RPMI7951 (cell line): Measurements from ENCODE around the gene TAF13. TPM values are rescaled to one million over a fixed set of nuclear protein-coding genes. Genes with fewer than 3 reads are reported as not detected.

Experiments
- DNase-seq: peaks from one replicate; pipeline ENCODE4 v3.0.0-alpha.2; 2012; ENCODE audit warnings: low read depth
- total RNA-seq: library from RNA; depleted of rRNA; stranded (reverse); fragments of >200 nt; shearing (Covaris generic); gene quantifications from 2 replicates; pipeline ENCODE4 v1.2.3, GENCODE V29; 2014; rRNA removed

Gene TAF13, protein sequence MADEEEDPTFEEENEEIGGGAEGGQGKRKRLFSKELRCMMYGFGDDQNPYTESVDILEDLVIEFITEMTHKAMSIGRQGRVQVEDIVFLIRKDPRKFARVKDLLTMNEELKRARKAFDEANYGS
- 55.9 and 80.2 TPM in 2 replicates for total RNA-seq

DNA sequence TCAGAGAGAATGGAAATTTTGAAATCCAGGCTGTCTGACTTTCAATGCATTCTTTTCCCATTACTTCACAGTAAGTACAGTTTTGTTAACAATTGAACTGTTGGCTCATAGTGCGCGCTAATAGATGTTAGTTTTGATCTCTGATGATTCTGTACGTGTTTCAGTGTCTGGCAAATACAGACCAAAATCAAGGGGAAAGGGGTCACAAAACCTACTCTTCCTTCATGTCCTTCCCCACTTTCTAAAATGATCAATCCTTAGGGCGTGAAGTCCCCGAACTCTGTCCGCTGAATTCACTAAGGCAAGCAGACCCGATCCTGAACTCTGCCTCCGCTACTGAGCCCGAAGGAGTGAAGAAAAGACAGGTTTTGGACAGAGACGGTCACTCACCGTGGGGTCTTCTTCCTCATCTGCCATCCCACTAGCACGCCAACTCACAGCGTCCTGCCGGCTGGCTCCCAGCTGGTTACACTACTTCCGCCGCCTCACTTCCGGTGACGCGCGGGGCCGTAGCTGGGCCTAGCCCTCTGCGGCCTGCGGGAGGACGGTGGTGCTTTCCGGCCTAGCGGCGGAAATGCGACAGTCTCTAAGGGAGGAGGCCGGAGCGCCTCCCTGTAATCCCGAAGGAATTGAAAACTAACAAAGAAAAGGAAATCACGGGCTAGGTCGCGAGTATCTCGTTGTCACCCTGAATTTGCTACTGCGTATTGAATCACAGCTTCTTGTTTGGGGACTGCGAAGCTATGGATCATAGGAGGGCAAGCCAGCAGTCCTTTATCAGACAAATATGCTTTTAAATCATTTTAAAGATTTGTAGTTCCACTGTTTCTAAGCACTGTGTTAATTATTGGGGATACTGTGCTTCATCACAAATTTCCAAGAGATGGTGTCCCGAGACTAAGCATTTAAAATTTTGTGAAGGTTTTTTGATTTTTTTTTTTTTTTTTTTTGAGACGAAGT is at the start of gene TAF13:
TAF13 (minus strand) TSS at position 473 of the 960 bp plus-strand sequence; CDS start at position 417, 56 bp downstream.
- DNase-seq, result peak; percentile 95

DNA sequence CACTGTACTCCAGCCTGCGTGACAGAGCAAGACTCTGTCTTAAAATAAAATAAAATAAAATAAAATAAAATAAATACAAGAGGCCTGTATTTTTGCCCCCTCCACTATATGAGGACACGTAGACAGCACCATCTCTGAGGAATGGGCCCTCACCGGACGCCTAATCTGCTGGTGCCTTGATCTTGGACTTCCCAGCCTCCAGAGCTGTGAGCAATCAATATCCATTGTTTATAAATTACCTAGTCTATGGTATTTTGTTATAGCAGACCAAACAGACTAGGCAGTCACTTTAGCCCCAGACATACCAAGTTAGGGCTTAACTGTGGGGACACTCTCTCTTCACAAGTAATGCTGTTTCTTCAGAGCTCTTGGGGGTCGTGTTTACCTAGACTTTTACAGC is 44.6 kb upstream of the TAF13 start:
- DNase-seq, result no peak

DNA sequence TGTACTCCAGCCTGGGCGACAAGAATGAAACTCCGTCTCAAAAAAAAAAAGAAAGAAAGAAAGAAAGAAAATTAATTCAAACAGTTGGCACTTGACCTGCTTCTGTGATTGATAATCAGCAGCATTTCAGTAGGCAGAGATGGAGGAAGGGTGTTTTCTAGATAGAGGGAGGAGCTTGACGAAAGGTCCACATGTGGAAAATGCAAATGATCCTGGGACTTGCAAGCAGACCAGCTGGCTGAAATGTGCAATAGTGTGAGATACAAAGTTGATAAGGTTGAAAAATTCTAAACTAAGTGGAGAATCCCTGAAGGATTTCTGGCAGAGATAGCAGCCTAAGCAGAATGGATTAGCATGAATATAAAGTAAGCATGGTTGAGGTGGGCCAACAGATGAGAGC is 42.3 kb upstream of the TAF13 start:
- DNase-seq, result no peak

DNA sequence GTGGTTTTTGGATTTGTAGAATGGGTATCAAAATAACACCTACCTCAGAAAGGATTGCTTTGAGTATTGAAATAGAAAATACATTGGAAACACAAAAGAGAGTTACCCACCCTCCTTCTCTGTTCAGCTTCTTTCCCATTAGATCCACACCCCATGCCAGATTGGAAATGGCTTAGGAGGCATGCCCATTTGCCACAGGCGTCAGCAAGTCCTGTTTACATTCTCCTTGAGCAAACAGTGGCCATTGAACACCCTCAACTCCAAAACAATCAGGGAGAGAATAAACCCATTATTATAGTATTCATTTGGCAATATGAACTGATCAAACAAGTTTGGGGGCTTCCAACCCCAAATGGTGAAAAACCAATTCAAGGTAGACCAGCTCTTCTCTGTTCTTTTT is 40.5 kb upstream of the TAF13 start:
- no peak for DNase-seq

DNA sequence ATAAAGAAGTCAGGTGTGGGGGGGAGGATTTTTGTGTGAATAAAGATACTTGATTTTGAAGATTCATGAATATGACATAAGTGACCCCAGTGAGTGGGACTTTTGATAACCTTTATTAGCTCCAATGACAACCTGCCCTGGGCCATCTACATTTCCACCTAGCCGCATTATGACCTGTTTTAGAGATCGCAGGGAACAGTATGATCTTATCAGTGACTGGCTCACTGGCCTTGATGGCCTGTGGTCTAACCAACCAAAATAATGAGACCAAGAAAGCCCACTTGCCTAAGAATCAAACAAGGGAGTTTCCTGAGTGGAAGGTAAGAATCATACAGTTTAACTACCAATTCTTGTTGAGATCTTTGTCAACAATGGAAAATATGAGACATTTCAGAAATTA is 39.9 kb upstream of the TAF13 start:
- no peak for DNase-seq

DNA sequence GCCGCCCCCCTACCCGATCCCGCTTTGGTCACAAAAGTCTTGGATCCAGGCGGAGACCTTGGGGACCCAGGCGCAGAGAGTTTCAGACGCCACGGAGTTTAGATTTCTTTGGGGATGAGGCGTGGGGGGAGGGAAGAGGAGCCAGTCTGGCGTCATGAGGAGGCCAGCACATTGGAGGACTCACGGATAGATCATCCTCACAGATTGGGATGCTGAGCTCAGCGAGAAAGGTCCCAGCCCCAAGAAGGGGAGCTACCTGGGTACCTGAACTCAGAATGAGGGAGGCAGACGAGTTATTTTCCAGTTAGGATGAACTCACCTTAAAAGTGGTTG is 38.5 kb upstream of the TAF13 start:
- no peak for DNase-seq

DNA sequence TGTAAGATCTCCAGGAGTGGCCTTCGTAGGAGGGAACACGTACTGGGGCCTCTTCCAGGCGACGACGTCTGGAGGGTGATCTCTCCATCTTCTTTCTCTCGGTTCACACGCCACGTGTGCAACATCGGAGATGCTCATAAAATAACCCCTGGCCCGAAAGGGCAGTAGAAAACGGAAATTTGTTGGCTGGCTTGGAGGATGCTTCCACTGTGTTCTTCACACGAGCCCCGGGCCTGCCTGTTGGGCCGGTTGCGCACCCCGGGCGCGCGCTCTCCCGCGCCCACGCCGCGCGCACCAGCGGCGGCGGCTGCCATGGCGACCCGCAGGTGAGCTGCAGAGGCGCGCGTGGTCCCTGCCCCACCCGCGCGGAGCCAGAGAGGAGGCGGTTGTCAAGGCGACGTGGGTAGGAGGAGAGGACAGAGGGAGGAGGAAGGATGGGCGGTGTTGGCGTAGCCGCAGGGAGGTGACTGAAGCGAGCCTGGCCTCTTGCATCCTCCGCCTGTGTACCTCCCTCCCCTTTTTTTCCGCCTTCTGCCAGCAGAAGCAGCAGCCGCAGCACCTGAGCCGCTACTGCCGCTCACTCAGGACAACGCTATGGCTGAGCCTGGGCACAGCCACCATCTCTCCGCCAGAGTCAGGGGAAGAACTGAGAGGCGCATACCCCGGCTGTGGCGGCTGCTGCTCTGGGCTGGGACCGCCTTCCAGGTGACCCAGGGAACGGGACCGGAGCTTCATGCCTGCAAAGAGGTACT is 38.0 kb upstream of the TAF13 start, which contains the start of gene ELAPOR1:
ELAPOR1 (plus strand) TSS at position 526 of the 752 bp plus-strand sequence; CDS start at position 595, 69 bp downstream.
- DNase-seq, result peak; percentile 26

DNA sequence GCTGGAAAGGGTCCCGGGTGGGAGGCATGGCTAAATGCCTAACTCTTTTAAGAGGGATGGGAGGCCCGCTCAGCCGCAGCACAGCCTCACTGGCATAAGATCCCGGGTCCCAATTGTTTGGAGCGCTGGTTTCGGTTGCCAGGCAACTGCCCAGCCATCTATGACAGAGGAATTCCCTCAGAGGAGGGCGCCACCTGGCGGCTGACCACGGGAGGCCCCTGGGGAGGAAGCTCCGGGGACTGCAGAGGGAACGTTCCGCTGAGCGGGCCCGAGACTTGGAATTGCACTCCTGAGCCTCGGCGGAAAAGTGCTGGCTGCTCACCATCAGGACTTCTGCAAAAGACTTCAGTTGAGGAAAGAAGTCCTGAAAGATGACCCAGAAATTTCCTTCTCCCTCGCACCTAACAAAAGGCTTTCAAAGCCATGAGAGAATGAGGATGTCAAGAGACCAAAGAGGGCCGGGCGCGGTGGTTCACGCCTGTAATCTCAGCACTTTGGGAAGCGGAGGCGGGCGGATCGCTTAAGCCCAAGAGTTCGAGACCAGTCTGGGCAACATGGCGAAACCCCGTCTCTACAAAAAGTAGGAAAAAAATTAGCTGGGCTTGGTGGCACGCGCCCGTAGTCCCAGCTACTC is 37.0 kb upstream of the TAF13 start:
- peak; percentile 84 for DNase-seq

DNA sequence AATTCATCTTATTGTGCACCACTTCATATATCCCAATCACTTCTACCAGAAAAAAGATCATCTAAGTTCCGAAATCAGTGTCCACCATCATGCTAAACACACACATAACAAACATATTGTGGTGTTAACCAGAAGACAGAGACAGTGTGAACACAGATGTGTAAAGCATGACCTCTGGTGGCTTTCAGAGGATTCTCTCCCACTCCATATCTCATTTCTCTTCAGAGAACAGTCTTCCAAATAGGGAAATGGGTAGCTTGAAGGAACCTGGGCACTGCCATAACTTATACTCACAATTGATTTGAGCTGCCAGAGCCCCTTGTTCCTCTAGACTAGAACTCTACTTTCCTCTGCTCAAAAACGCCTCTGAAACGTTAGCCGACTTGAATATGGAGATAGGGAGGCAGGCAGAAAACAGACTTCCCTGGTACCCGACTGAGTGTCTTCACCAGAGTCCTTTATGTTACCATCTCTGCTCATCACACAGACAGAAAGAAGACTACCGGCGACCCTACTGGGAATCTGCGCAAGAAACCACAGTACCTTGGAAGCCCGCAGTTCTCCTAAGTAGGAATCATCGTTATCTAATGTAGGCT is 36.4 kb upstream of the TAF13 start:
- DNase-seq, result peak; percentile 68

DNA sequence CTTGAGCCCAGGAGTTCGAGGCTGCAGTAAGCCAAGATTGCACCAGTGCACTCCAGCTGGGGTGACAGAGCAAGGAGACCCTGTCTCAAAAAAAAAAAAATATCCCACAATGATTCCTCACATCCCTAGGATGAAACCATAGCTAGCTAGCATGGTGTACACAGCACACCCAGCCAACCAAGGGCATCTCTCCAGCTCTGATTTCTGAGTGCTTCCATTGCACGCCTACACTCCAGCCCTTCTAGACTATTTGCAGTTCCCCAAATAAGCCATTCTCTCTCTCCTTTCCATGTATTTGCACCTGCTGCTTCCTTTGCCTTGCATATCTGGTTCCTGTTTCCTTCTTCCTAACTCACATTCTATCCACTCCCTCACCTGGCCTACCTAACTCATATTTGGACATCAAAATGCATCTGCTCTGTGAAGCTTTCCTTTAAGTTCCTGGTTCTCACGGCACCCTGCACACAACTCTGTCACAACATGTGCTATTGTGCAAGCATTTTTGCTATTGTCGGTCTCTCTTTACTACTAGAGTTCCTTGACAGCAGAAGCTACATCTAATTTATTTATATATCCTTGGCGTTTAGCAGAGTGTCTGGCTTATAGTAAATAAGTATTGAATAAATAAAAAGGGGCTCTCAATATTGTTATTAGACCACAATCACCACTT is 35.7 kb upstream of the TAF13 start:
- no peak for DNase-seq

DNA sequence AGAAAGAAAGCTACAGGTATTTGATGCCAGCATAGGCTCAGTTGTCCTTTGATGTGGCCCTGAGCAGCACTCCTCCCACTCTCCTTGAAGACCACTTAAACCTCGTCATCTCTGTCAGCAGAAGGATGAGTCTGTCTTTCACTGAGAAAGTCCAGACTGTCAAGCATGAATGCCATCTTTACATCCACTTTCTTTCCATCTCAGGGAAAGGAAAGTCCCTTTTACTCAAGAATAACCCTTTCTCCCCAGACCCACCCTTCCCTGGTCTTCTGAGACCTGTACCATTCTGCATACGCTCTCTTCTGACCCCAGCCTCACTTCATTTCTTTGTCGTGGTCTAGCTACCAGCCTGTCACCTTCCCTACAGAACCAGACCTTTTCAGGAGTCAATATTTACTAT is 34.1 kb upstream of the TAF13 start:
- DNase-seq, result no peak

DNA sequence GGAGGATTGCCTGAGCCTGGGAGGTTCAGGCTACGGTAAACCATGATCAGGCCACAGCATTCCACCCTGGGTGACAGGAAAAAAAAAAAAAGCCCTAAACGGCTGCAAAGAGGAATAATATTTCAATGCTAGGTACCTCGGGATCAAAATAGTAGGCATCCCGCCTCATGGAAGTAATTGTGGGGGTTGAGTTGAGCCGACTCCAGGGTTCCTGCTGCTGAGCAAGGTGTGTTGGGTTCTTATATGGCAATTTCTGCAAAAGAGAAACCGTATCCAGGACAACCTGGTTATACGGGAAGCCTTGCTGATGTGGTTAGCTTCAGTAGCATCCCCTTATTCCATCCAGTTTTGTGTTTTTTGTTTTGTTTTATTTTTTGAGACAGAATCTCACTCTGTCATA is 32.0 kb upstream of the TAF13 start:
- DNase-seq, result no peak

DNA sequence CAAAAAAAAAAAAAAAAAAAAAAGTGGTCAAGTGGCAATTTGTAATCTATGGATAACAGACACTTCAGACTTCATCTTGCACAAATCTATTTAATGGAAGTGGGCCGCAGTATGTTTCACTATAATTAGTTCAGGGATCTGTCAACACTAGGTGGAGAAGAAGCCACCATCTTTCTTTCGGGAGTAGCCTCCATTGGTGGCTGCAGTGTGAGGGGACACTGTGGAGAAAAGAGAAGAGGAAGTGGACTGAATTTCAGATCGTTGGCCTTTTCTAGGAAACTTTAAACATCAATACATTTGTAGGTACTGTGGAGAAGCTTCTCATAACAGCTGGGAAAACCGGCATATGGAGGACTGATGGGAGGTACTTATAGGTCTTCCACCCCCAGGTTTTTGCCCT is 30.1 kb upstream of the TAF13 start:
- no peak for DNase-seq

DNA sequence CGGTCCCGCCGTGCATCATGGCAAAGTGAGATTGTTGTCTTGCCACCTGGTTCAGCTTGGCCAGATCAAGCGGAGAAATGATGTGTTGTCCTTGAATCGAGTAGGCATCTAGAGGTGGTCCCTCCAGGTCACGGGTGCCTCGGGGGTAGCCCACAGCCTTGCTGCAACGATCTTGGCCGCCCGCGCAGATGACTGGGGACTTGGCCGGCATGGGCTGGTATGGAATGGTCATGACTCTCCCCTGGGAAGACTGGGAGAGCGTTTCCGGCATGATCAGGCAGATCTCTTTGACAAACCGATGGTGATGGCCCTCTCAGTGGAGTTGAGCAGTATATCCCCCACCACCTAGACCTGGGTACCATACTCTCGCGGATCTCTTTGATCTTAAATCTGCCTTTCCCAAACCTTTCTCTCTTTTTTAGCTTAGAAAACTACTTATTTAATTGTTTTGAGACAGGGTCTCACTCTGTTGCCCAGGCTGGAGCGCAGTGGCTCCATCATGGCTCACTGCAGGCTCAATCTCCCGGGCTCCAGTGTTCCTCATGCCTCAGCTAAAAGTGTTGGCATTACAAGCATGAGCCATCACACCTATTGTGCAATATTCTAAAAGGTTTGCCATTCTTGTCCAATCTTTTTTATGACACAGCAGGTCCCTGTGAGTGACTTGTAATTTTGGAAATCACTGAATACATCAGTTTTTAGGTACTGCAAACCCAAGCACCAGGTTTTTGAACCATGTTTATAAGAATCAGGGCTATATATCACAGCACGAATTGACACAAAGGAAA is 28.8 kb upstream of the TAF13 start:
- no peak for DNase-seq

DNA sequence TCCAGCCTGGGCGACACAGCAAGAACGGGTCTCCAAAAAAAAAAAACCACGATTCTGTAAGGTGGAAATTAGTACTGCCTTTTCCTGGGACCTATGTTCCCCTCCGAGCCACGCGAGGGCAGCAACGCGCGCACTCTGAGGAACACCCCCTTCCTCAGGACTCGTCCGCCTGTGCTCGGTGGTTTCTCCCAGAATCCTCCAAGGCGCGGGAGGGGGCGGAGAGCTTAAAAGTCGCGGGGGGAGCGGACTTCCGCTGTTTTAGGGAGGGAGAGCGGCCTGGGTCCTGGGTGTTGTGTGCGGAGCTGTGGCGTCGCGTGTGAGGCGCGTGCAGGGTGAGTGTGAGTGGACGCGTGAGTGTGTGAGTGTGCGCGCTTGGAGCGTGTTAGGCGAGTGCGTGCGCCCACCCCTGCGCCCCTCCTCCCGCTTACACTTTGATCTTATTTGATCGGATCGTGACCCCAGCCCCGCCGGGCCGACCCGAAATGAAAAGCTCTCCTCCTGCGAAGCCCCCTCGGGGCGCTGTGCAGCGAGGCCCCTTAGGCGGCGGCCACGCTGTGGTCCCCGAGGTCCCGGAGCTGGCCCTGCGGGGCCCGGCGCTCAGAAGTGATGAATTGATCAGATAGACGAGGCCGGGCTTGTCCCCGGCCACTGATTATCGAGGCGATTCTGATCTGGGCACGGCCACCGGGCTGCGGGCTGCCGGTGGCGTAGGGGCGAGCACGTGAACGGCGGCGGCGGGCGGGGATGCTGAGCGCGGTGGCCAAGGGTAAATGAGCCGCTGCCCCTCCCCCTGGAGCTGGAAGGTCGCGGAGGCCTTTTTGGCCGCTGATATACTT is 24.4 kb upstream of the TAF13 start:
- DNase-seq, result peak; percentile 97

DNA sequence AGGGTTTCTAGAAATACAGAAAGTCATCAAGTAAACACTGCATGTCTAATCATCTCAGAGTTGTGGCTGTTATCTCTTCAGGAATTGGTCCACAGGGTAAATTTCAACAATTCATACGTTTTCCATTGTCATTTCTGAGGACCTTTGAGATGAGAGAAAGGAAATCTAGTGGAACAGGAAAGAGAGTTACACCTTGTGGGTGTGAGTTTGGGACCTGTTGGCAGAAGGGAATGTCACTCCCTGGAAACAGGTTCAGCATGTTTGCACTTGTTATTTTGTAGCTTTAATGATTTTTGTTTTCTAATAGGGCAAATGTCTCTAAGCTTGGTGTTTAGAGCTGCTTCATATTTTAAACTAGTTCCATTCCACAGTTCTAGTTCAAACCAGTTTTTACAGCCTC is 20.3 kb upstream of the TAF13 start:
- DNase-seq, result no peak

DNA sequence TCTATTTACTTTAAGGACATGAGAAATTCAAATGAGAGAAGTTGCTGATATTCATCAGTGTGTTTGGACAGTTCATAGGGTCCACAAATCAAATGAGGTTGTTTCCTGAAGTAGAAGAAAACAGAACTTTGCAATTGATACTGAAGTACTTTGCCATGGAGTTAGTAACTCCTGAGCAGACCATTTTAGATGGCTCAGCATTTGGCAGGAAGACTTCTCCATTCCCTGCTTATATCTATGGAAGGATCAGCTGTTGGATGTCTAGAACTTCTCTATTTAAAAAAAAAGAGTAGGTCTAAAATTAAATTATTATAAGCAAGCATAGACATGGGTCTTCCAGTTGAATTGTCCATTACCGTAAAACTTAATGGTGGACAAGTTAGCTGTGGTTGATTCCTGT is 19.8 kb upstream of the TAF13 start:
- no peak for DNase-seq

DNA sequence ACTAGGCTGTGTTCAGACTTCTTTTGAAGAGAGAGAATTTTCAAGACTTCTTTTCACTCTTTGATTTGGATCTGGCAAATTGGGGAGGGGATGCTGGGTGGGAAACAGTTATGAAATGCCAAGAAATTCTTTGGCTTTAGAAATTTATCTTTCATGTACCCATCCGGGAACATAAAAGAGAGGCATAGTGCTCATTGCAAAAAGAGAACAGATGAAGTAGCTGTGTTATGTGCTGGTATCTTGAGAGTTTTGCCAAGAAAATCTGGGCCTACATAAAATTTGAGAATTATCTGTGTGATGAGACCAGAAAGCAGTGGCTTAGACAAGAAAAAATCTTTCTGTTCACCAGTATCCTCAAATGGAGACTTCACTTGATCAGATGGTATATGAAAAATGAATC is 19.1 kb upstream of the TAF13 start:
- DNase-seq, result no peak

DNA sequence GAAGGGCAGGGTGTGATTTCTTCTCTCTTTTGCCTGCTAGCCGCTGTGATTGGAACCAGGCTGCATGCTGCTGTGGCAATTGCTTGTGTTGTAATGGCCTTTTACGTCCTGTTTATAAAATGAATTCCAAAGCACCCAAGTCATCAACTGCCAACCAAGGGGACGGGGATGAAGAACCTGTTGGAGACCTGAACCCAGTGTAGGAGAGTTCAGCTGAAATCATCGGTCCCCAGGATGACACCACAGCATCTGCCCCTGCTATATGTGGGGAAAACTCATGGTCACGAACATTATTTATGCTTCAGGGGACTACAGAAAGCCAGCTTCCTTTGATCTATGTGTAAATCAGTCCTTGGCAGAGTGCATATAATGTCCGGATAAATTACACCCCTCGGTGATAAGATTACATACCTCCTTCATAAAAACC is 18.6 kb upstream of the TAF13 start:
- no peak for DNase-seq
